Activated naive CD4-positive, alpha-beta T cell (primary cell): ENCODE data around the gene RBM47.
"Not testable (repeated sequence)": the region's sequence is repeated elsewhere in the genome, so short reads cannot be mapped to it uniquely, and the experiment has no call there.

ENCODE experiments used
- DNase-seq, 4 experiments: peaks; one replicate each; lab custom pipeline; 2025; lab: John Stamatoyannopoulos, UW

RBM47 gene

DNA sequence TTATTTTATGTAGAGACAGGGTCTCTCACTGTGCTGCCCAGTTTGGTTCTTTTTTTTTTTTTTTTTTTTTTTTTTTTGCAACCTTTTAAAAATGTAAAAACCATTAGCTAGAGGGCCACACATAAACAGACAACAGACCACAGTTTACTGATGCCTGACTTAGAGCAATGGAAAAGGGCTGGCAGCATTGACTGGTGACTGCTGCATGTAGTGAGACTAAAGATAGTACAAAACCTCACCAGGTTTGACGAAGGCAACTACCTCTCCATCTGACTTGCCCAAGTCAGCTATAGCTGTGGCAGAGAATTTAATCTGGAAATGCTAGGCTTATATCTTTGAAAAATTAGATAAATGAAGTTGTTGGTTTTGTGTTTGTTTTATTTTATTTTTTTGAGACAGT, 102.9 kb downstream of the RBM47 start:
- no peak for DNase-seq

DNA sequence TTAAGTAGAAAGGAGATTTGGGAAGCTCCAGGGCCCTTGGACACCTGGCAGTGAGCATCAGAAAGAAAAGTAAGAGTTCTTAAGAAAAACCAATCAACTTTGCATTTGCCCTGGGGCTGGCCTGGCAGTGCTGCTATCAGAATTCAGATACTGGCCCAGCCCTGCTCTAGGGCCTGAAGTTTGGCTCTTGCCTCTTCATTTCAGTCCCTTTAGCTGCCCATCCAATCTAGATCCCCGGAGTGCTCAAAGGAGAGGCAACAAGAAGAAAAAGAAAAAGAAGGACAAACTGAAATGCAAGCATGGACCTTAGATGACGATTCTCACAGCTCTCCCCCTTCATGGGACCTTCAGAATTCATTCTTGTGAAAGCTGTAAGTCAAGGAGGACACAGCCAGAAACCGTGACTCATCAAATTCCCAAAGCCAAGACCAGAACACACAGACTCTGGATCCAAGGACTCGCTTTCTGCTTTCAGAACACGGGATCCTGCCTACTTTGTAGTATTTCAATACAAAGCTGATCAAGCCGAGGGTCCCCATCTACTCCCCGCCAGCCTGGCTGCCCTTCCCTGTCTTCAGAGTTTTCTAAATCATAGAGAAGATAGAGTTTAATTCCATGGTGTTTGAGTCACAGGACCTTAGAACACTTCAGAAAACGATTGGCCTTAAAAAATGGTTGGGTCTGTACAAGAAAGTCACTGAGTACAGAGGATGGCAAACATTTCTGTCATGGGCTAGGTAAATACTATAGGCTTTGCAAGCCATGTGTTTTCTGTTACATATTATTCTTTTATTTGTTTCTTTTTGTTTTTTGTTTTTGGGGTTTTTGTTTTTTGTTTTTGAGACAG, 103.7 kb downstream of the RBM47 start:
- DNase-seq = no peak

DNA sequence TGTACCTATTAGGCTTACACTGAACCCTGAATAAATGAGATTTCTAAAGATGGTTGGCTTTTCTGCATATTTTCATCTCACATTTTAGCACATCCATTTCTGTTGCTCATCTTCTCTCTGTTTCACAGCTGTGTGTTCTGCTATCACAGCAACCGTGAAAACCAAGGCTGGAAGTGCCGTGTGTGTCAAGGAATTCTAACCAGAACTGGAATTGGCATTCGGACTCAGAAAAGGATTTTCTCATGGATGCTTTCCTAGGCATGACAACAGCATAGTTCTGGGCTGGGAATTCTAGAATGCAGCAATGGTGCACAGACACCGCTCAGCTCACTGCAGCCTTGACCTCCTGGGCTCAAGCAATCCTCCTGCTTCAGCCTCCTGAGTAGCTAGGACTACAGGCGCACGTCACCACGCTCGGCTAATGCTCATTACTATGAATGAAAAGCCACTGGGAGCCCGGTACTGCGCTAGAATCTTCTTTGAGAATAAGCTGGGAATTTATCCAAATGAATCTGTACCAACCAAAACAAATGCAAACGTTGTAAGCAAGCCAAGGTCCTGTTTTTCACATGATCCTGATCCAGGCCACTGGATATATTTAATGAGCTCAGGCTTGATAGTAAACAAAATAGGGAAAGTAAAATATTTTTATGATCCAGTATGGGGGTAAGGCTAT, 105.2 kb downstream of the RBM47 start:
- DNase-seq = no peak

DNA sequence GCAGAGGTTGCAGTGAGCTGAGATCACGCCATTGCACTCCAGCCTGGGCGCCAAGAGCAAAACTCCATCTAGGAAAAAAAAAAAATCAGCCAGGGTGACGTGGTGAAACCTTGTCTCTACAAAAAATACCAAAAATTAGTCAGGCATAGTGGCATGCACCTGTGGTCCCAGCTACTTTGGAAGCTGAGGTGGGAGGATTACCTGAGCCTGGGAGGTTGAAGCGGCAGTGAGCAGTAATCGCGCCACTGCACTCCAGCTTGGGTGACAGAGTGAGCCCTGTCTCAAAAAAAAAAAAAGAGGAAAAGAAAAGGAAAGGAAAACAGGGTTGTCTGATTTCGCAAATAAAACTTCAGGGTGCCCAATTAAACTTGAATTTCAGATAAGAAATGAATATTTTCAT, 106.1 kb downstream of the RBM47 start:
- no peak for DNase-seq

DNA sequence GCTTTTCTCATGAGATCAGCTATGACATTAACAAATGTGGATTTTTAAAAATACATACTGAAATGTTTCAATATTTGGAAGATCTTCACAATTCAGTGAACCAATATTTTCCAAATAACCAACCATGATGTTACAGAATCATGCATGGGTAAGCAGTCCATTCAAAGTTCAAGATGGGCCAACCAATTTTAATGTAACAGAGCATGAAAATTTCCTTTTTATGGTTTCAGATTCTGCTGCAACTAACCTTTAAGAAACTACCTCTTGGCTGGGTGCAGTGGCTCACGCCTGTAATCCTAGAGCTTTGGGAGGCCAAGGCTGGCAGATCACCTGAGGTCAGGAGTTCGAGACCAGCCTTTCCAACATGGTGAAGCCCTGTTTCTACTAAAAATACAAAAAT, 107.7 kb downstream of the RBM47 start:
- DNase-seq = no peak

DNA sequence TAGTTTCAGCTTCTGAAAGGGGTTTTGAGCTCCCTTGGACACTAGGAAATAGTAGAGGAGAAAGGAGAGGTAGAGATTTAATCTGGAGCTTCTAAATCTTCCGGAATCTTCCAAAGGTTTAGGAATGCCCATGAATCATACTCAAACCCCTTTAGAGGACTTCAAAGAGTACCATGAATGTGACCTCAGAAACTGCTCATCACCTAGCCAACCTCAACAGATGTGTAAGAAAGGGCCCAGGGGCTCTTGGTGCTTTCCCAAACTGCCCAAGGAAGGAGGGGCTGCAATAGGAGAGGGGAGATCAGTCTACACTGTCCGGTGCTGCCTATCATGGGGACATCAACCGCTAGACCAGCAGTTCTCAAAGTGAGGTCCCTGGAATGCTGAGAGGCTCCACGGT, 109.1 kb downstream of the RBM47 start:
- no peak for DNase-seq

DNA sequence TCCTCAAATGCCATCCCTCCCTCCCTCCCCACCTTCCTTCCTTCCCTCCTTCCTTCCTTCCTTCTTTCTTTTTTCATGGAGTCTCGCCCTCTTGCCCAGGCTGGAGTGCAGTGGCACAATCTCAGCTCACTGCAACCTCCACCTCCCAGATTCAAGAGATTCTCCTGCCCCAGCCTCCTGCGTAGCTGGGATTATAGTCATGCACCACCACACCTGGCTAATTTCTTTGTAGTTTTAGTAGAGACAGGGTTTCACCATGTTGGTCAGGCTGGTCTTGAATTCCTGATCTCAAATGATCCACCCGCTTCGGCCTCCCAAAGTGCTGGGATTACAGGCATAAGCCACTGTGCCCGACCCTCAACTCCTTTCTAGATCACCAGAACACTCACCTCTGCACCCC, 112.6 kb downstream of the RBM47 start:
- DNase-seq = not testable (repeated sequence)

DNA sequence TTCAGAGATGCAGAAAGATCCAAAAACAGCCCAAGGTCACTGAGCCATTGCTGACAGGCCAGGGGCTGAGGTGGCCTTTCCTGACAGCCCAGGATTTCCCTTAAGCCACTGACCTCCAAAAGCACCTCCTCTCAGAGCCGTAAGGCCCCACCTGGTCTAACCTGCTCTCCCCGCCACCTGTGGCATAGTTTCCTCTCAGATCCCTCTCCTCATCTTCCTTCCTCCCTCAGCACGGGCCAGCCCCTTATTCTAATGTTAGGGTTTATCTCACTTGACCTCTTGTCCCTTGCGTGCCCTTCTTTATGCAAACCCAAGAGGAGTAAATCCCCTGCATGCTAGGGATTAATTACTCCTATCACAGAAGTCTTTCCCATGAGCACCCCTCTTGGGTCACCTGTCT, 113.0 kb downstream of the RBM47 start:
- DNase-seq = no peak

DNA sequence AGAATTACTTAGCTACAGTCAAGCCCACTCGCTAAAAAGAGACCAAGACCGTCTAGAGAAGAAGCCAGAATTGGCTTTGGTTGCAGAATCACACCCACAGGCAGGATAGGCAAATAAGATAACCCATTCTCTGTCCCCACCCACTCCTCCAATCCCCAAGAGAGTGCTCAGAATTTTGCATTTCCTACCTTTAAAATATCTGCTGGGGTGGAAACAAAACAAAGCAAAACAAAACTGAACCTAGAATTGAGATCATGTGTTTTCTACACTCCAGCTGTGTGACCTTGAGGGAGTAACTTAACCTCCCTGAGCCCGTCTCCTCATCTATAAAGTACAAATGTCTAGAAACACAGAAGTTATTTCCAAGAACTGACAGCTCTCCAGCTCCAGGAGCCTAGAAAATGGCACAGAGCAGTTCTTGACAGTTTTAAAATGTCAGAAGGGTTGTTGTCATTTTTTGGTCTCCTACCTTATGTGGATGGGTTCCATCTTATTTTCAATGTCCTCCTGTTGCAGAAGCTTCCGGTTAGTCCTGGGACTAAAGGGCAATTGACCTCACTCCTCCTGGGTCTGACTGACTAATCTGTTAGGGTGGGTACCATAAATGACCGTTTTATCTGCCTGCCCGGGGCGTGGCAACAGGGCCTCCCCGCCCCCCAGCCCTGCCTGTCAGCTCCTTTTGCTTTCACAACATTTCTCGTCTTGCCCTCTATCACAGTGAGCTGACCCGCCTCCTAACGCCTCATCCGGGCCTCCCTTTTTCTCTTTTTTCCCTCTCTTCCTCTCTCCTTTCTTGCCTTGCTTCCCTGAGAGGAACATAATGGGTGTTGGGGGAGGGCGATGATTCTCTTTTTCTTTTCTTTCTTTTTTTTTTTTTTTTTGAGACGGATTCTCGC, 114.0 kb downstream of the RBM47 start:
- DNase-seq = no peak

DNA sequence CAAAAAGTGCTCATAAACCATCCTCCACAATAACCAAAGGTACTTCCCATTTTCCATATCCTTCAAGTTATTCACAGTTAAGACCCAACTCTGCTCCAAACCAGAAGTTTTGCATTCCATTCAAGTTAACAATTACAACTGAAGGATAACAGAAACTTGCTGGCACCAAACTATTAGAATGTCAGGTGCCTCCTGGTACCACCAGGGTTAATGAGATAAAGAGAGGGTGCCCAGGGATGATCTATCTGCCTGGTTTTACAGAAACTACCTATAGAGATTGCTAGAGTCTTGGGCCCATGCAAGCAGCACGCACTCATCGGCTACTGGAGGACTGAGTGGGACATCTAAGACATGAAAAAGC, 114.6 kb downstream of the RBM47 start:
- no peak for DNase-seq

DNA sequence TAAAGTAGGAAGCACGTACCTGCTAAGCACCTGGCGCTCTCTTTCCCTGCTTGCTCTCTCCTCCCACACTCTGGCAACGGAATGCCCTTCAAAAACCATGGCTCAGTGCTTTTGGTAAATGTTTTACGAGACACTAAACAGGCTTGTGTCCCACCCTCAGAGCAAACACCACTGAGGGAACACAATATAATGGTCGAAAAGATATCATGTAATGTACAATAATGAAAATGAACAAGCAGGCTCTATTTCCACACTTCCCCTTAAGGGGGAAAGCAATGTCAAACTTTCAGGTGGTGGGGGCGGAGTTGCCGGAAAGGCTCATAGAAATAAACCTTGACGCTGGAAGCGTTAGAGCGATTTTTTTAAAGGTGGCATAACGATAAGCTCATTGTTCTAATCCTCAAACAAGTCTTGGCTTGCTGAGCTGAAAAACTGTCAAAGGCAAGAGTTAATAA, 115.1 kb downstream of the RBM47 start:
- DNase-seq = no peak

DNA sequence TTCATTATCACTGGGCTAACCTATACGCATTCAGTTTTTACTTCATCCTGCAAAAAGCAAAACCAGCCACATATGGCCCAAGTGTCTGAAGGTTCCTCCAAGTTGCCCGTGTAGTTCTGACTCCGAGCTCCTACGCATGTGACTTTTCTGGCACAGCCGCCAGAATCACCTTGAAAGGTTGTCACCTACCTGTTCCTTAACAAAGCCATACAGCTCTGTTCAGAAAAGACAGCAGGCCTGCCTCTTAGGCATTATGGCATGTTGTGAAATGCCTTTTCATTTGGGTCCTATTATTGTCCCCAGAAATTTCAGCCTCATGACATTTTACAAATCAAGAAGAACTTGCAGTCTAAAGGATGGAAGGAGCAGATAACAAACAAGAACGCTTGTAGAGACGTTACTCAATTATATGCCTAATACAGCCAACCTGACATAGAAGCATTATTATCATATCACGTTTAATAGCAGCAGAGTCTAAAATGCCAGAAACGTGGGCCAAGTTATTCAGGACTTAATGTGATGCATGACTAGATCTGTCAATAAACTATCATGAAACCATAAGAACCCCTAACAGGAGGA, 118.5 kb downstream of the RBM47 start:
- no peak for DNase-seq

DNA sequence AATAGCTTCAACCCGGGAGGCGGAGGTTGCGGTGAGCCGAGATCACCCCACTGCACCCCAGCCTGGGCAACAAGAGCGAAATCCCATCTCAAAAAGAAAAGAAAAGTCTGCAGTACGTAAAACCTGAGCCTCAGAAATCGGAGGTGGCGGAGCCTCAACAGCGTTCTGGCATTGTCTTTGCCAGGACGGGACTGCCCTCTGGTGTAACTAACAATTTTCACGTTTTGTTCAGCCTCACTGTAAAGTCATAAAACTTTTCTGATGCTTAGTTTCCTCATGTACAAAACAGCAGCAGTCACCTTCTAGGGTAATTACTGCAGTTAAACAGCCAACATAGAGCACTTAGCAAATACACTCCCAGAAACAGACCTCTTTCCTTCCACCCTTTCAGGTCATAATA, 121.7 kb downstream of the RBM47 start:
- DNase-seq = no peak

DNA sequence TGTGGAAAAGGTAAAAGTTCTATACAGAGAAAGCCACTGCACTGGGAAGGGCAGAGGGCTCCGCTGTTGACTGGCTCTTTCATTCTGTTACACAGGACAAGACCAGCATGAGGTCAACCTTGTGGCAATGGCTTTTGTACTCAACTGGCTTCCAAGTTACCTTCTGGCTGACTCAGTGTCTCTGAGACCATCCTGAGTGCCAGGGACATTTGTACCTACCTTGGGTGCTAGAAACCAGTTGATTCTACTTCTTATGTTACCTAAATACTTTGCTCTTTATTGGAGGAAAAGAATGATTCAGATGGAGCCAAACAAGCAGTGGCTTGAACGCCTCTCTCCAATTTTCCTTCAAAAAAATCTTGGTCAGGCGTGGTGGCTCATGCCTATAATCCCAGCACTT, 123.2 kb downstream of the RBM47 start:
- DNase-seq = no peak

DNA sequence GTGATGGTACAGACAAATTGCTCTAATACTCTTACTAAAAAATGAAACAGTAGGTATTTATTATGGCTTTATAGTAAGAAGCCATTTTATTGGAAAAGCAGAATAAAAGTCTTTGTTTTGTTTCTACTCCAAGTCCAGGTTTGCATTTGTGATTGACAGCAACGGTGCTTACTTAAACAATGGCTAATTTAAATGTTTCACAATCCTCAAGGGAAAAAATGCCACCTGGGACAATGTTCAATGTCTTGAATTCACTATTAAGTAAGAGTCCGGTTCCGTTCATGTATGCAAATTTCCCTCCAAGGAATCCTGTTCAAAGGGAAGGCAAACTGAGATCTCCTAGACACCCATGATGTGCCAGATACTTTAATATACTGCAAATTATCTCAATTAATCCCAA, 123.6 kb downstream of the RBM47 start:
- no peak for DNase-seq

DNA sequence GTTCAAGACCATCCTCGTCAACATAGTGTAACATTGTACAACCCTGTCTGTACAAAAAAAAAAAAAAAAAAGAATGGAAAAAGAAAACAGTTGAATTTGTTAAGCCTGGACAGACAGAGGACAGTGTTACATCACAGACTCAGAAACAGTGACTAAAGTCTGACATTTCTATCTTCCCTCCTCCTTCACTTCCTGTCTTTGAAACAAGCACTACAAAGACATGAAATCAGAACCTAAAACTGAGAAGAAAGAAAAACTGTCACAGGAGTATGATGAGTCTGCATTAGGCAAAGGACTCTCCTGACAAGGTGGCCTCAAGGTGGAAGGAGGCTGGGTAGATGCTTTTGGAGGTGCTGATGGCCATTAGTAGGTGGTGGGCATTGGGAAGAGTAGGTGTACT, 126.7 kb downstream of the RBM47 start:
- DNase-seq = no peak

DNA sequence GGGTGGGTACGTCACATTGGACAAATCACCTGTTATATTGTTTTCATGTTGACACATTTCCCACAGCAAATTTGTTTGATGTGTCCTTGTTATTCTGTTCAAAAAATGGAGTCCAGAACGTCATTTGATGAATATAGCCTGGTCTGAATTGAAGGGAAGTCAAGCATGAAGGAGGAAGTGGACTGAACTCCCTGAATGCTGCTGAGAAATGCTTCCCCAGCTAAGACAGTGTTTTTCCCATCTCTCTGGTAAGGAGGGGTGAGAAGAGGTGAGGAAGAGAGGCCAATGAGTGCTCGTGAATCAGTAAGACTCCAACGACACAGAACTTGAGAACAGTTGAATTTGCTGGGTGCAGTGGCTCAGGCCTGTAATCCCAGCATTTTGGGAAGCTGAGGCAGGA, 127.4 kb downstream of the RBM47 start:
- DNase-seq = no peak

DNA sequence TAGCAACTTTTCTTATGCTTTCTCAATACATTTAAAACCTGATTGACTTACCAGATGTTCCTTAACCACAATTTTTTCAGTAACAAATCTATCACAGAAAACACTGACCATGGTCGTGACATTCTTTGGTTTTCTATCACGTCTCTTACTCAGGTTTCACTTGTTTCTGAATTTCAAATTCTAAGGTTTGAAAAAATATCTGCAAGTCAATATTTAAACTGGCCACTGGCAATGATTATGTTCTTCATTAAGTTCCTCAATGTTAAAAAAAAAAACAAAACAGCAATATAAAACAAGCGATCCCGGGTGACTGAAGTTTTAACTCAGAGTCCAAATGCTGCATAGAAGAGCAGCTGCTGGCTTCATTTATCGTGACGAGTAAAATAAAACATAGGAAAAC, 128.9 kb downstream of the RBM47 start:
- no peak for DNase-seq

DNA sequence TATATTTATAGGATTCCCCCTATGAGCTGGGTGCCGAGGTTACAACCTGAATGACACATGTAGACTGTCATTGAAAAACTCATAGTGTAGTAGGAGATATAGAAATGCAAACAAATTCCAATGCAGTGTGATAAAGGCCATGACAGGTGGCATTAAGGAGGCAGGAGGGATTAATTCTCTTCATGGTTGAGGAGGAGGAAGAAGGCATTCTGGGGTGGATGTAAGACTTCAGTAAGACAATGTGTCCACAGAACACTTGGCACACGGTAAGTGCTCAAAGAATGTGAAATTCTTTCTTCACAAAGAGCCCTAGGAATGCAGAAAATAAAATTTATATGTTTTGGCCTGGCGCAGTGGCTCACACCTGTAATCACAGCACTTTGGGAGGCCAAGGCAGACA, 136.5 kb downstream of the RBM47 start:
- no peak for DNase-seq

DNA sequence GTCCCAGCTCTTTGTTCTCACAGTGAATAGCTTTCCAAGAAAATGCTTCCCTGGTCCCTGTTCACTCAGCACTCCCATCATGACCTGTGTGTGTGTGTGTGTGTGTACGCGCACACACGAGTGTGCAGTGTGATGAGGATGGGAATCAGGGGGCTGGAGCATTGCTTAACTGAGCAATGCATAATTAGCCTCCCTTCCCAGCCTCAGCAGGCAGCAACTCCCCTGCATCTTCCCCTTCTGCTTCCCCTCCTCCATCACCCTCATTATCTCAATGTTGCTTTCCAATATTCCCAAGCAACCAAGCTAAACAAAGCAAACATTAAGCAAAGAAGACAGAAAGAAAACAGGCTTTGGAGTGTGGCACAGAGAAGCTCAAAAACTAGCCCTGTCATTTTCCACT, 137.0 kb downstream of the RBM47 start:
- DNase-seq = no peak

DNA sequence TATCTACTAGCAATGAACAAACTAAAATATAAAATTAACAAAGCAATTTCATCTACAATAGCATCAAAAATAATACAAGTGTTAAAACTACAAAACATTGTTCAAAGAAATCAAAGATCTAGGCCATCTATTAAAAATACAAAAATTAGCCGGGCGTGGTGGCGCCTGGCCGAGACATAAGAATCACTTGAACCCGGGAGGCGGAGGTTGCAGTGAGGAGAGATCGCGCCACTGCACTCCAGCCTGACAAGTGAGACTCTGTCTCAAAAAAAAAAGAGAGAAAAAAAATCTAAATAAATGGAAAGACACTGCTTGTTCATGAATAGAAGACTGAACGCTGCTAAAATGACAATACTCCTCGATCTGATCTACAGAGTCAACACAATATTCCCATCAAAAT, 139.2 kb downstream of the RBM47 start:
- DNase-seq = no peak

DNA sequence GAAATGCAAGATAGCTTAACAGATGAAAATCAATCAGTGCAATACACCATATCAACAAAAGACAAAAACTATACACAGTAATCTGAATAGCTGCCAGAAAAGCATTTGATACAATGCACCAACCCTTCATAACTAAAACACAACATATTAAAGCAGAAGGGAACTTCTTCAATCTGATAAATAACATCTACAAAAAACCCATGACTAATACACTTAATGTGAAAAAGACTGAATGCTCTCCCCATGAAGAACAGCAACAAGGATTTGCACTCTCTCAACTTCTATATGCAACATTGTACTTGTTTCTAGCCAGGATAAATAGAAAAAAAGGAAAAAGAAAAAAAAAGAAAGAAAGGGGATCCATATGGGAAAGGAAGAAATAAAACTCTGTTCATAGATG, 139.7 kb downstream of the RBM47 start:
- DNase-seq = no peak
